Choroid plexus epithelial cell (primary cell): ENCODE results near the gene SERGEF.
"Not testable (repeated sequence)": the region's sequence is repeated elsewhere in the genome, so short reads cannot be mapped to it uniquely, and the experiment has no call there.

Source experiments
- DNase-seq: peaks from one replicate; pipeline ENCODE4 v3.0.0-alpha.2; 2010; ENCODE audit warnings: low read depth
- H3K4me3 ChIP-seq: 2 replicates; pipeline ENCODE4 v1.5.1; 2011; ENCODE audit warnings: low read depth, mild to moderate bottlenecking, control low read depth, low read length, moderate library complexity
- CTCF ChIP-seq: conservative IDR thresholded peaks from 2 replicates; pipeline ENCODE4 v1.5.1; 2011; ENCODE audit warnings: low read depth, mild to moderate bottlenecking, control low read depth, inconsistent platforms, low read length, moderate library complexity

SERGEF gene

GRCh38 chr11:18000760-18001159 lies 12.1 kb downstream of the SERGEF start:
- TF ChIP-seq CTCF: no peak
- DNase-seq: no peak
- no peak overlapping the region for H3K4me3 ChIP-seq

- DNase-seq, H3K4me3 ChIP-seq: not testable (repeated sequence)
Observed at GRCh38 chr11:18000128-18000527, 12.7 kb downstream of the SERGEF start.

GRCh38 chr11:17992916-17993315 lies 19.9 kb downstream of the SERGEF start:
- no peak overlapping the region for H3K4me3 ChIP-seq
- TF ChIP-seq CTCF: no peak
- DNase-seq: no peak

- TF ChIP-seq CTCF: peak; percentile 91
- peak; percentile 84 for DNase-seq
- H3K4me3 ChIP-seq: no peak overlapping the region
Observed at GRCh38 chr11:17991783-17992433, 20.9 kb downstream of the SERGEF start.

- H3K4me3 ChIP-seq: no peak overlapping the region
- DNase-seq: no peak
- TF ChIP-seq CTCF: no peak
Observed at GRCh38 chr11:17989306-17989705, 23.5 kb downstream of the SERGEF start.

- DNase-seq: no peak
- TF ChIP-seq CTCF: no peak
- H3K4me3 ChIP-seq: no peak overlapping the region
Observed at GRCh38 chr11:17988465-17988864, 24.4 kb downstream of the SERGEF start.

GRCh38 chr11:17987826-17988225 lies 25.0 kb downstream of the SERGEF start:
- TF ChIP-seq CTCF: no peak
- no peak for DNase-seq
- H3K4me3 ChIP-seq: no peak overlapping the region

GRCh38 chr11:17986711-17987220 lies 26.1 kb downstream of the SERGEF start:
- peak; percentile 10 for DNase-seq
- no peak overlapping the region for H3K4me3 ChIP-seq
- TF ChIP-seq CTCF: no peak
